Stimulated activated effector memory CD8-positive, alpha-beta T cell treated with anti-CD3 and anti-CD28 coated beads, Interleukin-12 subunit alpha, Interleukin-12 subunit beta, amount 100 ng/mL, for 72 hours (primary cell): ENCODE results near the gene FAAP20.
A peak's percentile ranks its signal among the peaks of the same experiment; 100 is the strongest.
"Not testable (repeated sequence)": the region's sequence is repeated elsewhere in the genome, so short reads cannot be mapped to it uniquely, and the experiment has no call there.

Source experiments
- ATAC-seq: fragments of 150-1000 bp; cut with Tn5 transposase; 2 replicates; pipeline ENCODE4 v1.10.0; 2021
- DNase-seq, 2 donors: peaks; one replicate each; pipeline ENCODE4 v3.0.0; 2021 to 2022; ENCODE audit warnings: low spot score in 2 of 2
- H3K27ac Mint-ChIP-seq: one replicate; pipeline ENCODE4 v1.8.0; 2022; ENCODE audit warnings: mild to moderate bottlenecking, mixed read lengths
- H3K36me3 Mint-ChIP-seq: one replicate; pipeline ENCODE4 v1.8.0; 2022; ENCODE audit warnings: mild to moderate bottlenecking, mixed read lengths
- H3K4me1 Mint-ChIP-seq: one replicate; pipeline ENCODE4 v1.8.0; 2022; ENCODE audit warnings: mixed read lengths
- H3K4me3 Mint-ChIP-seq: one replicate; pipeline ENCODE4 v1.8.0; 2022; ENCODE audit warnings: mild to moderate bottlenecking, mixed read lengths
- H3K9me3 Mint-ChIP-seq: one replicate; pipeline ENCODE4 v1.8.0; 2022; ENCODE audit warnings: mixed read lengths

FAAP20 gene

GRCh38 chr1:2152954-2153353, 41.6 kb downstream of the FAAP20 start:
- Mint-ChIP-seq H3K36me3 (no peaks in the 10 kb centered on the region), H3K9me3 (no peaks in the 10 kb centered on the region), H3K27ac (peak overlapping the region; percentile 52), H3K4me3 (no peak overlapping the region), H3K4me1 (peaks cover 24% of the 10 kb centered on the region)
- ATAC-seq (no peak), DNase-seq (no peak)

- no peak for ATAC-seq
- H3K4me3 Mint-ChIP-seq = no peak overlapping the region
- no peaks in the 10 kb centered on the region for H3K36me3 Mint-ChIP-seq
- H3K9me3 Mint-ChIP-seq = no peaks in the 10 kb centered on the region
- DNase-seq = no peak
- no peak overlapping the region for H3K27ac Mint-ChIP-seq
- H3K4me1 Mint-ChIP-seq = peaks cover 24% of the 10 kb centered on the region
Observed at GRCh38 chr1:2151911-2152310, 42.7 kb downstream of the FAAP20 start.

GRCh38 chr1:2151252-2151651, 43.3 kb downstream of the FAAP20 start:
- H3K36me3 Mint-ChIP-seq = no peaks in the 10 kb centered on the region
- H3K27ac Mint-ChIP-seq = no peak overlapping the region
- H3K9me3 Mint-ChIP-seq = no peaks in the 10 kb centered on the region
- DNase-seq (no peak), ATAC-seq (no peak)
- H3K4me1 Mint-ChIP-seq = peaks cover 24% of the 10 kb centered on the region
- H3K4me3 Mint-ChIP-seq = no peak overlapping the region

GRCh38 chr1:2150801-2151200, 43.8 kb downstream of the FAAP20 start:
- peak overlapping the region; percentile 26 for H3K27ac Mint-ChIP-seq
- no peaks in the 10 kb centered on the region for H3K9me3 Mint-ChIP-seq
- peaks cover 24% of the 10 kb centered on the region for H3K4me1 Mint-ChIP-seq
- ATAC-seq (no peak), DNase-seq (no peak)
- H3K36me3 Mint-ChIP-seq = no peaks in the 10 kb centered on the region
- H3K4me3 Mint-ChIP-seq = no peak overlapping the region

DNA sequence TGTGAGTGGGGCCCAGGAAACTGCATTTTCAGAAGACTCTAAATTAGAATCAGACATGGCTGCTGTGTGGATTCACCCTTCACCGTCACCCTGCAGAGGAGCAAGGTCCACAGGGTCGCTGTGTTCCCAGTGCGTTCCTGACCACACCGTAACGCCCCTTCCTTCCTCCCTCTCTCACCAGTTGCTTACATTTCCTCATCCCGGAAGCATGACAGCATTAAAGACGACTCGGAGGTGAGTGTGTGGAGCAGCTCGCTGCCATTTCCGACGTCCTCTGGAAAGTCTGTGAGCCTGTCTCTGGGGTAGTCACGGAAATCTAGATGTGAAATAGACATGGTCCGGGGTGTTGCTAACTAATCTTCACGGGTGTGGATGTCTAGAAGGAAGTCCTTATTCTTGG, 45.9 kb downstream of the FAAP20 start:
- no peaks in the 10 kb centered on the region for H3K36me3 Mint-ChIP-seq
- H3K27ac Mint-ChIP-seq = no peak overlapping the region
- H3K9me3 Mint-ChIP-seq = no peaks in the 10 kb centered on the region
- peak; percentile 81 for ATAC-seq
- no peak overlapping the region for H3K4me3 Mint-ChIP-seq
- H3K4me1 Mint-ChIP-seq = peaks cover 15% of the 10 kb centered on the region
- peak; percentile 15 to 62 for DNase-seq

- H3K4me1 Mint-ChIP-seq = peaks cover 15% of the 10 kb centered on the region
- ATAC-seq, H3K4me3 Mint-ChIP-seq, H3K27ac Mint-ChIP-seq, H3K36me3 Mint-ChIP-seq, DNase-seq, H3K9me3 Mint-ChIP-seq: not testable (repeated sequence)
Observed at GRCh38 chr1:2147869-2148268, 46.7 kb downstream of the FAAP20 start.

DNA sequence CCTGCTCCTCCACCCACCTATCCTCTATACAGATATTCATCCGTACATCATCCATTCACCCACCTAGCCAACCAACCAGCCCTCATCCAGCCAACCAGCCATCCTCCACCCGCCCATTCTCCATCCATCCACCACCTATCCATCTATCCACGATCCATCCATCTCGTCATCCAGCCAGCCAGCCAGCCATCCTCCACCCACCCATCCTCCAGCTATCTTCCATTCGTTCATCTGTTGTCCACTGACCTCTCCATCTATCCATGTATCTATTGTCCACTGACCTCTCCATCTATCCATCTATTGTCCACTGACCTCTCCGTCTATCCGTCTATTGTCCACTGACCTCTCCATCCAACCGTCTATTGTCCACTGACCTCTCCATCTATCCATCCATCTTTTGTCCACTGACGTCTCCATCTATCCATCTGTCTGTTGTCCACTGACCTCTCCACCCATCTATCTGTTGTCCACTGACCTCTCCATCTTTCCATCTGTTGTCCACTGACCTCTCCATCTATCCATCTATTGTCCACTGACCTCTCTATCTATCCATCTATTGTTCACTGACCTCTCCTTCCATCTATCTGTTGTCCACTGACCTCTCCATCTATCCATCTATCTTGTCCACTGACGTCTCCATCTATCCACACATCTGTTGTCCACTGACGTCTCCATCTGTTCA, 47.6 kb downstream of the FAAP20 start:
- H3K9me3 Mint-ChIP-seq = no peaks in the 10 kb centered on the region
- DNase-seq (no peak), ATAC-seq (no peak)
- no peak overlapping the region for H3K4me3 Mint-ChIP-seq
- H3K4me1 Mint-ChIP-seq = peaks cover 10% of the 10 kb centered on the region
- no peaks in the 10 kb centered on the region for H3K36me3 Mint-ChIP-seq
- no peak overlapping the region for H3K27ac Mint-ChIP-seq

- Mint-ChIP-seq H3K36me3 (no peaks in the 10 kb centered on the region), H3K9me3 (no peaks in the 10 kb centered on the region), H3K4me1 (peaks cover 6% of the 10 kb centered on the region), H3K27ac (no peak overlapping the region), H3K4me3 (no peak overlapping the region)
- no peak for DNase-seq
- peak; percentile 67 for ATAC-seq
Observed at GRCh38 chr1:2145946-2146835, 48.4 kb downstream of the FAAP20 start.

DNA sequence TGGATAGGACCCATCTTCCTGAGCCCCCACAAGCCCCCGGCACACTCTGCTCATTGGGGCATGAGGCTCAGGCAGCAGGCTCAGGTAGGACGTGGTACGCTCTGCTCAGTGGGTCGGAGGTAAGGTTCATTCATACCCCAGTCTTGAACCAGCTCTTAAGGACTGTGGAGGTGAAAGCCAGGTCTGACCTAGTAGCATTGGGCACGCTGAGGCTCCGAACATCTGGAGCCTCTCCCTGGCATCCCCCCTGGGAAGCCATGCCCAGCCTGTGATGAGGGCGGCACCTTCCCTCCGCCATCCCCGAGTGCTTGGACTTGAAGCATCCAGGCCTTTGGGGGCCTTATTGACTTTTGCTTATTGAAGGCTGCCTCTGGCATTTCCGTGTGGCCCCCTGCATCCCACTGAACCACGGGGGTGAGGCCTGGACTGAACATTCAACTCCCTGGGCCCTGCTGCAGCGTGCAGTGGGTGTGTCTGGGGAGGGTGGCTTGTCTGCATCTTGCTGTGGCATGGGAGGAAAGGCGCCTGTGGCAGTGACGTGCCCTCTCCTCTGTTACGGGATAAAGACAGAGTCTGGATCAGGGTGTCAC, 50.0 kb downstream of the FAAP20 start:
- H3K27ac Mint-ChIP-seq = no peak overlapping the region
- H3K9me3 Mint-ChIP-seq = no peaks in the 10 kb centered on the region
- H3K4me3 Mint-ChIP-seq = no peak overlapping the region
- no peaks in the 10 kb centered on the region for H3K36me3 Mint-ChIP-seq
- ATAC-seq = no peak
- peaks cover 11% of the 10 kb centered on the region for H3K4me1 Mint-ChIP-seq
- no peak for DNase-seq

DNA sequence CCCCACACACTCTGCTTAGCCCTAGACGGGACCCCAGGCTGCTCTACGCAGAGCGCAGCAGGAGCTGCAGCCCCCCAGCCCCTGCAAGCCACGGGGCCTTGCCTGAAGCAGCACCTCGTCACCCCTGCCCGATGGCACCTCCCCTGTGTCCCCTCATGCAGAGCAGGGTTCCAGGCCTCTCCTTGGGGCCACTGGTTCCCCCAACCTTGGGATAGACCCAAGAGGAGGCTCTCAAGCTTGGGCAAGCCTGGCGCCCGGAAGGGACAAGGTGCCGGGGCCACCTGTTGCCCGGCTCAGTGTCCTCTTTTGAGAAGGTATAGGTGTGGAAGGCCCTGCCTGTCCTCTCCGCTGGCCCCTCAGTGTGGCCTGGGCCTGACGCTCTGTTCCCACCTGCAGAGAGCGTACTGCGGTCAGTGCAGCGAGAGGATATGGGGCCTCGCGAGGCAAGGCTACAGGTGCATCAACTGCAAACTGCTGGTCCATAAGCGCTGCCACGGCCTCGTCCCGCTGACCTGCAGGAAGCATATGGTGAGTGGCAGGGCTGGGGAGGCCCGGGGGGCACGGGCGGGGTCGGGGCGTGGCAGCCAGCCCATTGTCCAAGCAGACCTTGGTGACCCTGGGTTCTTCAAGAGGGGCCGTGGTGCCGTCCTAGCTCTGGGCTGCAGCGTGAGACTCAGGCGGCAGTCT, 50.6 kb downstream of the FAAP20 start:
- Mint-ChIP-seq H3K27ac (no peak overlapping the region), H3K9me3 (no peaks in the 10 kb centered on the region), H3K4me1 (peaks cover 16% of the 10 kb centered on the region), H3K4me3 (no peak overlapping the region), H3K36me3 (no peaks in the 10 kb centered on the region)
- no peak for DNase-seq
- ATAC-seq = no peak

DNA sequence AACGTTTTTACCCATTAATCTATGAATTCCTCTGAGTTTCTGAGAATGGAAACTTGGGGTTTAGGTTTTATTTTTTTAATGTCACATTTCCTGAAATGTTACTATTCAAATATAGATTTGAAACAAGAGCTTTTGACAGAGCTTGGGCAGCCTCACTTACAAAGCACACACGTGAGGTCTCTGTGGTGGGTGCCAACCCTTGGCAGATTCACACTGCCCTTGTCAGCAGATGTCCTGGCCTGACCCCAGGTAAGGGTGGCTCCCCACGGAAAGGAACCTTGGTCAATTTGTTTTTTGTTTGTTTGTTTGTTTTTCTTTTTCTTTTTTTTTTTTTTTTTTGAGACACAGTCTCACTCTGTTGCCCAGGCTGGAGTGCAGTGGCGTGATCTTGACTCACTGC, 53.5 kb downstream of the FAAP20 start:
- Mint-ChIP-seq H3K4me3 (no peak overlapping the region), H3K4me1 (peaks cover 30% of the 10 kb centered on the region), H3K27ac (no peak overlapping the region), H3K36me3 (peaks cover 5% of the 10 kb centered on the region), H3K9me3 (no peaks in the 10 kb centered on the region)
- DNase-seq (no peak), ATAC-seq (no peak)
